Endothelial cell of umbilical vein (primary cell): ENCODE data around the gene WDR82. TPM values are rescaled to one million over a fixed set of nuclear protein-coding genes. Genes with fewer than 3 reads are reported as not detected.

Source experiments
- BruUV-seq: library from RNA; stranded (reverse); fragments of 400-500 nt; replicated peaks from 2 replicates; lab custom pipeline; 2021; lab: Mats Ljungman, UMichigan
- CTCF ChIA-PET: fragments of 300-600, 350-600 bp; sonication (Branson Sonifier 250); formaldehyde crosslinking; loops from one replicate; lab custom pipeline; 2021; ENCODE audit warnings: antibody characterized with exemption, inconsistent platforms; lab: Charles Lee
- POLR2A ChIA-PET: fragments of 300-600, 350-600 bp; sonication (Branson Sonifier 250); formaldehyde crosslinking; loops from one replicate; lab custom pipeline; 2021; ENCODE audit warnings: antibody characterized with exemption, inconsistent platforms; lab: Charles Lee
- DNase-seq: peaks from one replicate; pipeline ENCODE4 v3.0.0-alpha.2; 2011; ENCODE audit warnings: low read depth, low spot score
- FAIRE-seq: peaks from 2 replicates; lab custom pipeline; 2011; peaks lifted over from hg19 to GRCh38; lab: Jason Lieb, UNC
- H2AFZ ChIP-seq: 2 replicates; pipeline ENCODE4 v1.6.0; 2012; ENCODE audit warnings: low read depth, low read length, control low read depth, inconsistent platforms
- H3K27ac ChIP-seq: 2 replicates; pipeline ENCODE4 v1.5.1; 2011; ENCODE audit warnings: low read depth, mild to moderate bottlenecking, control low read depth, low read length, moderate library complexity; ENCODE audit not compliant: insufficient read depth
- H3K27me3 ChIP-seq, 2 experiments: 2 replicates each; pipeline versions ENCODE4 v1.6.0 to v1.6.1; 2011; ENCODE audit warnings: low read length in 2 of 2, mixed read lengths in 1 of 2; ENCODE audit not compliant: control insufficient read depth in 2 of 2, insufficient read depth in 2 of 2
- H3K36me3 ChIP-seq, 2 experiments: 2 replicates in 1 of 2; 3 replicates in 1 of 2; pipeline ENCODE4 v1.5.1; 2011; ENCODE audit warnings: low read length in 2 of 2, mild to moderate bottlenecking in 1 of 2, moderate library complexity in 1 of 2; ENCODE audit not compliant: control insufficient read depth in 2 of 2, insufficient read depth in 2 of 2; ENCODE audit errors: extremely low read depth in 1 of 2
- H3K4me1 ChIP-seq: 3 replicates; pipeline ENCODE4 v1.5.1; 2011; ENCODE audit warnings: mild to moderate bottlenecking, low read length; ENCODE audit not compliant: control insufficient read depth, insufficient read depth; ENCODE audit errors: extremely low read depth
- H3K4me2 ChIP-seq: 2 replicates; pipeline ENCODE4 v1.6.1; 2011; ENCODE audit warnings: low read length, control low read depth, mixed read lengths; ENCODE audit not compliant: insufficient read depth
- H3K4me3 ChIP-seq, 3 experiments: fragments of 200-600 bp in 1 of 3; sonication (generic), shearing (Covaris generic) in 1 of 3; replicated peaks in 1 of 3; 2 replicates each; pipeline ENCODE4 v1.5.1; 2011 to 2016; ENCODE audit warnings: control low read depth in 3 of 3, low read length in 3 of 3, mild to moderate bottlenecking in 2 of 3, inconsistent platforms in 1 of 3, low read depth in 1 of 3, moderate library complexity in 1 of 3; ENCODE audit not compliant: insufficient read depth in 1 of 3
- H3K79me2 ChIP-seq: 2 replicates; pipeline ENCODE4 v1.6.0; 2012; ENCODE audit warnings: low read length, inconsistent platforms; ENCODE audit not compliant: control insufficient read depth, insufficient read depth
- H3K9ac ChIP-seq: replicated peaks from 2 replicates; pipeline ENCODE3; 2011; ENCODE audit warnings: low read length, control low read depth; ENCODE audit not compliant: insufficient read depth; ENCODE audit errors: extremely low read depth
- H3K9me1 ChIP-seq: replicated peaks from 3 replicates; pipeline ENCODE4 v1.6.0; 2011; ENCODE audit warnings: mild to moderate bottlenecking, low read length; ENCODE audit not compliant: control insufficient read depth, insufficient read depth; ENCODE audit errors: extremely low read depth
- H3K9me3 ChIP-seq: replicated peaks from 2 replicates; pipeline ENCODE4 v1.5.1; 2012; ENCODE audit warnings: low read length, inconsistent platforms; ENCODE audit not compliant: control insufficient read depth, insufficient read depth
- H4K20me1 ChIP-seq: replicated peaks from 2 replicates; pipeline ENCODE3; 2011; ENCODE audit warnings: mild to moderate bottlenecking, low read length; ENCODE audit not compliant: control insufficient read depth, insufficient read depth; ENCODE audit errors: extremely low read depth
- CTCF ChIP-seq, 2 donors: IDR thresholded peaks; 1 replicate in 1 of 2; 2 replicates in 1 of 2; pipeline ENCODE4 v1.5.1; 2011; ENCODE audit warnings: low read length in 2 of 2, mild to moderate bottlenecking in 2 of 2, moderate library complexity in 2 of 2, control low read depth in 1 of 2, inconsistent platforms in 1 of 2, low read depth in 1 of 2; ENCODE audit not compliant: insufficient read depth in 1 of 2; ENCODE audit errors: extremely low read depth in 1 of 2
- EZH2 ChIP-seq: IDR thresholded peaks from 2 replicates; pipeline ENCODE4 v1.6.1; 2012; ENCODE audit warnings: borderline replicate concordance, low read depth, mild to moderate bottlenecking, moderate library complexity, low read length, inconsistent platforms; ENCODE audit not compliant: severe bottlenecking
- FOS ChIP-seq: IDR thresholded peaks from 2 replicates; pipeline ENCODE4 v1.6.1; 2011; ENCODE audit warnings: mild to moderate bottlenecking, low read length, moderate library complexity, borderline replicate concordance; ENCODE audit not compliant: insufficient read depth
- GATA2 ChIP-seq: IDR thresholded peaks from 2 replicates; pipeline ENCODE4 v1.7.0; 2011; ENCODE audit warnings: low read depth, mild to moderate bottlenecking, moderate library complexity, mixed read lengths, low read length; ENCODE audit not compliant: insufficient read length, insufficient read depth
- JUN ChIP-seq: IDR thresholded peaks from 2 replicates; pipeline ENCODE4 v1.6.1; 2011; ENCODE audit warnings: borderline replicate concordance, low read depth; ENCODE audit not compliant: insufficient read length, insufficient read depth
- MYC ChIP-seq: IDR thresholded peaks from one replicate; pipeline ENCODE4 v1.6.1; 2011; ENCODE audit warnings: mild to moderate bottlenecking, low read depth, low read length
- POLR2A ChIP-seq: IDR thresholded peaks from 2 replicates; pipeline ENCODE4 v1.6.1; 2012; ENCODE audit warnings: low read depth, mild to moderate bottlenecking, control low read depth, low read length
- POLR2AphosphoS5 ChIP-seq: IDR thresholded peaks from 2 replicates; pipeline ENCODE4 v1.6.1; 2012; ENCODE audit warnings: low read depth, mild to moderate bottlenecking, control low read depth, low read length, moderate library complexity; ENCODE audit not compliant: insufficient read depth
- dilution Hi-C: fragments of 300-500 bp; cut with MboI; formaldehyde crosslinking; loops from one replicate; pipeline ENCODE4 v1.15.0; 2019; ENCODE audit warnings: low sequenced_read_pairs; ENCODE audit not compliant: extremely low pct_ligation_motif_present
- intact Hi-C: fragments of 100-400 bp; cut with micrococcal nuclease; formaldehyde crosslinking; loops from one replicate; pipeline ENCODE4 v1.10.0; 2022
- polyA plus RNA-seq, 4 experiments: library from polyadenylated mRNA; depleted of rRNA in 3 of 4; stranded (reverse) in 3 of 4; unstranded in 1 of 4; fragments of >200 nt; gene quantifications; 2 replicates each; pipeline versions ENCODE4 v1.2.1 to v1.2.3, GENCODE V29; 2011 to 2012; ENCODE audit warnings: missing spikeins in 1 of 4
- total RNA-seq: library from RNA; stranded (reverse); gene quantifications from 2 replicates; pipeline ENCODE4 v1.2.3, GENCODE V29; 2021
- TF ChIP-seq, protein P1 (sequence below): IDR thresholded peaks from 2 replicates; pipeline ENCODE4 v1.6.1; 2011; ENCODE audit not compliant: insufficient read depth, insufficient read length

Gene WDR82
- total and polyA plus RNA-seq, 2 donors (not counting 3 experiments of a cell fraction or from before 2014, with no cell fraction given), result 39.9 to 71.3 TPM

DNA sequence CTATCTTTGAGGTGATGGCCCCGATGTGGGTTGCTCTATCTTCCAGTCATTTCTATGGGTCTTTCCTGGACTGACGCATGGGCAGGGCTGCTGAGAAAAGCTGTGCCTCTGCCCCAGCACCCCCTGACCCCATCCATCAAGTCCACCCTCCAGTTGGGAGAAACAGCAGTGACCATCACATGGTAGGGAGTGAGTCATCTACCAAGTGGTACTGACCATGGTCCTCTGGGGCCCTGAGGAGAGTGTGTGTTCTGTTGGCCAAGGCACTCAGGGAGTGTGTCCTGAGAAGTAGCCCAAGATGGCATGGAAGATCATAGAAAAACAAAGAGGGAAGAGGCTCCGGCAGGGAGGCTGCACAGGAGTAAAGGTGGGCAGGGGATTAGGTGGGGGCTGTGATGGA lies 36.0 kb upstream of the WDR82 start:
- H3K27ac ChIP-seq, result peak overlapping the region; percentile 54
- H3K4me3 ChIP-seq, result no peak overlapping the region
- DNase-seq (no peak), FAIRE-seq (no peak)
- no peak overlapping the region for H3K9ac ChIP-seq
- H3K4me2 ChIP-seq, result no peak overlapping the region
- dilution Hi-C loops (no loop called here), intact Hi-C loops (no loop called here)
- H3K36me3 ChIP-seq, result no peaks in the 10 kb centered on the region
- ChIA-PET CTCF (interaction anchor here (2.9 kb wide), 1 partner anchor 25 kb away, joined by 8 read pairs; no protein-coding TSS in a partner anchor), POLR2A (no interaction called here)
- H4K20me1 ChIP-seq, result no peaks in the 10 kb centered on the region
- TF ChIP-seq MYC (no peak), EZH2 (no peak), POLR2AphosphoS5 (no peak), GATA2 (no peak), FOS (no peak), JUN (no peak), POLR2A (no peak), CTCF (IDR thresholded peaks at IDR 0.05; ENCODE audit: extremely low read depth in 1 of 2, insufficient read depth in 1 of 2, low read depth in 1 of 2, low read length in 2 of 2) (no peak)
- TF ChIP-seq, protein P1, sequence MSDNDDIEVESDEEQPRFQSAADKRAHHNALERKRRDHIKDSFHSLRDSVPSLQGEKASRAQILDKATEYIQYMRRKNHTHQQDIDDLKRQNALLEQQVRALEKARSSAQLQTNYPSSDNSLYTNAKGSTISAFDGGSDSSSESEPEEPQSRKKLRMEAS, result no peak
- no peaks in the 10 kb centered on the region for H3K27me3 ChIP-seq
- H3K4me1 ChIP-seq, result peaks cover 19% of the 10 kb centered on the region
- no peaks in the 10 kb centered on the region for H3K9me3 ChIP-seq
- no peaks in the 10 kb centered on the region for H3K9me1 ChIP-seq
- H3K79me2 ChIP-seq, result no peaks in the 10 kb centered on the region
- no peak overlapping the region for H2AFZ ChIP-seq
- no TSS peak for BruUV-seq
